LNCAP (cell line): ENCODE measurements around the gene SOX8.

Experiments used
- CTCF ChIP-seq: fragments of 450-650 bp; IDR thresholded peaks from 2 replicates; pipeline ENCODE4 v1.5.1; 2017; ENCODE audit warnings: mild to moderate bottlenecking

Gene SOX8

GRCh38 chr16:938752-939151 lies 42.8 kb upstream of the SOX8 start:
- no peak for TF ChIP-seq CTCF

- TF ChIP-seq CTCF = no peak
Observed at GRCh38 chr16:939311-939710, 42.3 kb upstream of the SOX8 start.

- no peak for TF ChIP-seq CTCF
Observed at GRCh38 chr16:939941-940340, 41.6 kb upstream of the SOX8 start.

GRCh38 chr16:942436-943060 lies 39.0 kb upstream of the SOX8 start:
- no peak for TF ChIP-seq CTCF

GRCh38 chr16:943971-944370 lies 37.6 kb upstream of the SOX8 start:
- TF ChIP-seq CTCF = no peak

GRCh38 chr16:945271-946047 lies 36.1 kb upstream of the SOX8 start:
- TF ChIP-seq CTCF = no peak

- TF ChIP-seq CTCF = no peak
Observed at GRCh38 chr16:946048-946395, 35.5 kb upstream of the SOX8 start.
